ENCODE data around the gene ADAM19. TPM values are rescaled to one million over a fixed set of nuclear protein-coding genes. Genes with fewer than 3 reads are reported as not detected.

The ADAM19 gene
- total RNA-seq, 1 experiment from 2014 or later, result 3.5 TPM

GRCh38 chr5:157549954-157550549 is 25.5 kb downstream of the ADAM19 start:
- Histone ChIP-seq H3K4me1 (ENCODE audit: control insufficient read depth, insufficient read depth, low read length) (no peaks in the 10 kb centered on the region), H3K36me3 (ENCODE audit: control insufficient read depth, insufficient read depth, low read length) (no peaks in the 10 kb centered on the region), H3K27me3 (ENCODE audit: control insufficient read depth, insufficient read depth, low read length) (no peaks in the 10 kb centered on the region), H3K9me3 (ENCODE audit: control insufficient read depth, insufficient read depth, low read depth, low read length) (no peaks in the 10 kb centered on the region), H3K27ac (ENCODE audit: low read length) (no peak overlapping the region), H3K4me3 (ENCODE audit: low read depth in 2 of 2, low read length in 2 of 2) (no peak overlapping the region)
- intact Hi-C loops (cut with micrococcal nuclease; ENCODE audit: unreplicated experiment) (no loop called here), in situ Hi-C loops (cut with HindIII; ENCODE audit: low pct_unique_long_range_greater_than_20kb, low sequenced_read_pairs) (no loop called here)
- POLR2A ChIA-PET, result no interaction called here
- CTCF ChIA-PET, result no interaction called here
- ATAC-seq (no peak), DNase-seq (ENCODE audit: low read depth, low spot score) (no peak)
- no TSS peak for BruUV-seq (replicated peaks)
- no peak for TF ChIP-seq SIN3A (IDR thresholded peaks at IDR 0.05; ENCODE audit: borderline replicate concordance, insufficient read depth, low read depth, low read length)
- TF ChIP-seq TCF7L2 (IDR thresholded peaks at IDR 0.05; ENCODE audit: low read depth, low read length), result no peak
- TF ChIP-seq, protein P1, sequence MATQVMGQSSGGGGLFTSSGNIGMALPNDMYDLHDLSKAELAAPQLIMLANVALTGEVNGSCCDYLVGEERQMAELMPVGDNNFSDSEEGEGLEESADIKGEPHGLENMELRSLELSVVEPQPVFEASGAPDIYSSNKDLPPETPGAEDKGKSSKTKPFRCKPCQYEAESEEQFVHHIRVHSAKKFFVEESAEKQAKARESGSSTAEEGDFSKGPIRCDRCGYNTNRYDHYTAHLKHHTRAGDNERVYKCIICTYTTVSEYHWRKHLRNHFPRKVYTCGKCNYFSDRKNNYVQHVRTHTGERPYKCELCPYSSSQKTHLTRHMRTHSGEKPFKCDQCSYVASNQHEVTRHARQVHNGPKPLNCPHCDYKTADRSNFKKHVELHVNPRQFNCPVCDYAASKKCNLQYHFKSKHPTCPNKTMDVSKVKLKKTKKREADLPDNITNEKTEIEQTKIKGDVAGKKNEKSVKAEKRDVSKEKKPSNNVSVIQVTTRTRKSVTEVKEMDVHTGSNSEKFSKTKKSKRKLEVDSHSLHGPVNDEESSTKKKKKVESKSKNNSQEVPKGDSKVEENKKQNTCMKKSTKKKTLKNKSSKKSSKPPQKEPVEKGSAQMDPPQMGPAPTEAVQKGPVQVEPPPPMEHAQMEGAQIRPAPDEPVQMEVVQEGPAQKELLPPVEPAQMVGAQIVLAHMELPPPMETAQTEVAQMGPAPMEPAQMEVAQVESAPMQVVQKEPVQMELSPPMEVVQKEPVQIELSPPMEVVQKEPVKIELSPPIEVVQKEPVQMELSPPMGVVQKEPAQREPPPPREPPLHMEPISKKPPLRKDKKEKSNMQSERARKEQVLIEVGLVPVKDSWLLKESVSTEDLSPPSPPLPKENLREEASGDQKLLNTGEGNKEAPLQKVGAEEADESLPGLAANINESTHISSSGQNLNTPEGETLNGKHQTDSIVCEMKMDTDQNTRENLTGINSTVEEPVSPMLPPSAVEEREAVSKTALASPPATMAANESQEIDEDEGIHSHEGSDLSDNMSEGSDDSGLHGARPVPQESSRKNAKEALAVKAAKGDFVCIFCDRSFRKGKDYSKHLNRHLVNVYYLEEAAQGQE (IDR thresholded peaks at IDR 0.05; ENCODE audit: insufficient read depth in 1 of 2, low read depth in 2 of 2, low read length in 1 of 2), result no peak
- no peak for TF ChIP-seq POLR2AphosphoS5 (IDR thresholded peaks at IDR 0.05; ENCODE audit: low read depth, low read length)

DNA sequence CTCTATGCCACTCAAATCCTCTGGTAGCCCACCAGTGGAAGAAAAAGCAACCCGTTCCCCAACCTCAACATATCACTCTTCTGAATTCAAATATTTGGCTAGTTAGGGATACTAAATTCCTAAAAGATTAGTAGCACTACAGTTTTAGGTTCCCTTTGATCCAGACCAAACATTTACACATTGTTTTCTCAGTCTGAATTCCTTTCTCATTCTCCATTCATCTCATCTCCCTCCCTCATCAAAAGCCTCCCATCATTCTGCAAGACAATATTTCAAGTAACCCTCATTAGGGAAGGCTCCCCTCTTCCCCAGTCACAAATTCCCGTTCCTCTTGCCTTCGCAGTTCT is 26.3 kb downstream of the ADAM19 start:
- Histone ChIP-seq H3K36me3 (ENCODE audit: control insufficient read depth, insufficient read depth, low read length) (no peaks in the 10 kb centered on the region), H3K4me3 (ENCODE audit: low read depth in 2 of 2, low read length in 2 of 2) (no peak overlapping the region), H3K4me1 (ENCODE audit: control insufficient read depth, insufficient read depth, low read length) (no peaks in the 10 kb centered on the region), H3K27me3 (ENCODE audit: control insufficient read depth, insufficient read depth, low read length) (no peaks in the 10 kb centered on the region), H3K9me3 (ENCODE audit: control insufficient read depth, insufficient read depth, low read depth, low read length) (no peaks in the 10 kb centered on the region), H3K27ac (ENCODE audit: low read length) (no peak overlapping the region)
- intact Hi-C loops (cut with micrococcal nuclease; ENCODE audit: unreplicated experiment) (no loop called here), in situ Hi-C loops (cut with HindIII; ENCODE audit: low pct_unique_long_range_greater_than_20kb, low sequenced_read_pairs) (no loop called here)
- DNase-seq (ENCODE audit: low read depth, low spot score), result no peak
- no peak for ATAC-seq
- ChIA-PET CTCF (no interaction called here), POLR2A (no interaction called here)
- TF ChIP-seq TCF7L2 (IDR thresholded peaks at IDR 0.05; ENCODE audit: low read depth, low read length), result no peak
- TF ChIP-seq POLR2AphosphoS5 (IDR thresholded peaks at IDR 0.05; ENCODE audit: low read depth, low read length), result no peak
- BruUV-seq (replicated peaks), result no TSS peak

DNA sequence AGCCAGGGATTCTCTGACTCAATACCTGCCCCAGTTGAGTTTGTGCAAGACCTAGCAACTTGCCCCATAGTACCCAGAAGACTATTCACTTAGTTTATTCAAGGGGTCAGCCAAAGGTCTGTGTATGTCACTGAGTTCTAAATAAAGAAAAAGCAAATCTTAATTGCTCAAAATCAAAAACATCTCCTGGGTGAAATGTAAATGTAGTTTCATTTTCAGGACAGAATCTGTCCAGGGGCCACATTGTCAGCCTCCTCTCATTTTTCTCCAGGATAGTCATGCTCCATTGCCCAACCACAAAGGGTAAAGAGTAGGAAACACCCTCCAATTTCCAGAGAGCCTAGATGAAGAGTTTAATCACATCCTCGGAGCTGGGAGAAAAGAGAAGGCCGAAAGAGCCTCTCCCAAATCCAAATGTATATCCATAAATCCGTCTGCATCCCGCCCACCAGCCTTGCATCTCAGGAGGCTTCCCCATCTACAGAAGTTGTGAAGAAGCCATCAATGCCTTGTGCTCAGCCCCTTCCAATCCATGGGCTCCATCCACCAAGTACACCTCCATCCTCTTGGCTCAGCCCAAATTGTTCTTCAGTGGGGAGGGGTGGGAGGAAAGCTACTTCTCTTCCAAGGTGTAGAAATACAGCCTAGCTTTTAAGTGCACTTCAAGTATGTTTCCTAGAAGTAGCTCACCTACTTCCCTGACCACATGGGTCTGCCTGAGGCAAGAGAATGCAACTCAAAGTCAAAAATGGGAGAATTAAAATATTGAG is 26.9 kb downstream of the ADAM19 start:
- Histone ChIP-seq H3K36me3 (ENCODE audit: control insufficient read depth, insufficient read depth, low read length) (no peaks in the 10 kb centered on the region), H3K27me3 (ENCODE audit: control insufficient read depth, insufficient read depth, low read length) (no peaks in the 10 kb centered on the region), H3K4me1 (ENCODE audit: control insufficient read depth, insufficient read depth, low read length) (no peaks in the 10 kb centered on the region), H3K27ac (ENCODE audit: low read length) (no peak overlapping the region), H3K9me3 (ENCODE audit: control insufficient read depth, insufficient read depth, low read depth, low read length) (no peaks in the 10 kb centered on the region), H3K4me3 (ENCODE audit: low read depth in 2 of 2, low read length in 2 of 2) (no peak overlapping the region)
- CTCF ChIA-PET, result no interaction called here
- intact Hi-C loops (cut with micrococcal nuclease; ENCODE audit: unreplicated experiment) (no loop called here), in situ Hi-C loops (cut with HindIII; ENCODE audit: low pct_unique_long_range_greater_than_20kb, low sequenced_read_pairs) (no loop called here)
- BruUV-seq (replicated peaks), result no TSS peak
- ATAC-seq, result no peak
- no peak for DNase-seq (ENCODE audit: low read depth, low spot score)
- POLR2A ChIA-PET, result no interaction called here
- no peak for TF ChIP-seq SIN3A (IDR thresholded peaks at IDR 0.05; ENCODE audit: borderline replicate concordance, insufficient read depth, low read depth, low read length)
- TF ChIP-seq, protein P2, sequence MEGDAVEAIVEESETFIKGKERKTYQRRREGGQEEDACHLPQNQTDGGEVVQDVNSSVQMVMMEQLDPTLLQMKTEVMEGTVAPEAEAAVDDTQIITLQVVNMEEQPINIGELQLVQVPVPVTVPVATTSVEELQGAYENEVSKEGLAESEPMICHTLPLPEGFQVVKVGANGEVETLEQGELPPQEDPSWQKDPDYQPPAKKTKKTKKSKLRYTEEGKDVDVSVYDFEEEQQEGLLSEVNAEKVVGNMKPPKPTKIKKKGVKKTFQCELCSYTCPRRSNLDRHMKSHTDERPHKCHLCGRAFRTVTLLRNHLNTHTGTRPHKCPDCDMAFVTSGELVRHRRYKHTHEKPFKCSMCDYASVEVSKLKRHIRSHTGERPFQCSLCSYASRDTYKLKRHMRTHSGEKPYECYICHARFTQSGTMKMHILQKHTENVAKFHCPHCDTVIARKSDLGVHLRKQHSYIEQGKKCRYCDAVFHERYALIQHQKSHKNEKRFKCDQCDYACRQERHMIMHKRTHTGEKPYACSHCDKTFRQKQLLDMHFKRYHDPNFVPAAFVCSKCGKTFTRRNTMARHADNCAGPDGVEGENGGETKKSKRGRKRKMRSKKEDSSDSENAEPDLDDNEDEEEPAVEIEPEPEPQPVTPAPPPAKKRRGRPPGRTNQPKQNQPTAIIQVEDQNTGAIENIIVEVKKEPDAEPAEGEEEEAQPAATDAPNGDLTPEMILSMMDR (IDR thresholded peaks at IDR 0.05), result no peak
- TF ChIP-seq, protein P1 (IDR thresholded peaks at IDR 0.05; ENCODE audit: insufficient read depth in 1 of 2, low read depth in 2 of 2, low read length in 1 of 2), result no peak

Measured in Panc1 (cell line).